GM12874 (cell line): ENCODE measurements around the gene ATRNL1.
A peak's percentile ranks its signal among the peaks of the same experiment; 100 is the strongest.

Source experiments
- CTCF ChIP-seq: IDR thresholded peaks from 2 replicates; pipeline ENCODE4 v1.5.1; 2011; ENCODE audit warnings: low read depth, mild to moderate bottlenecking, control low read depth, low read length, moderate library complexity; ENCODE audit not compliant: insufficient read depth

ATRNL1 gene

GRCh38 chr10:115321360-115321759 is 228.2 kb downstream of the ATRNL1 start:
- TF ChIP-seq CTCF, result no peak

GRCh38 chr10:115328331-115328730 is 235.2 kb downstream of the ATRNL1 start:
- TF ChIP-seq CTCF, result no peak

GRCh38 chr10:115335366-115335765 is 242.2 kb downstream of the ATRNL1 start:
- no peak for TF ChIP-seq CTCF

GRCh38 chr10:115355162-115355760 is 262.1 kb downstream of the ATRNL1 start:
- peak; percentile 51; the same call in 1 of the 2 replicates for TF ChIP-seq CTCF

DNA sequence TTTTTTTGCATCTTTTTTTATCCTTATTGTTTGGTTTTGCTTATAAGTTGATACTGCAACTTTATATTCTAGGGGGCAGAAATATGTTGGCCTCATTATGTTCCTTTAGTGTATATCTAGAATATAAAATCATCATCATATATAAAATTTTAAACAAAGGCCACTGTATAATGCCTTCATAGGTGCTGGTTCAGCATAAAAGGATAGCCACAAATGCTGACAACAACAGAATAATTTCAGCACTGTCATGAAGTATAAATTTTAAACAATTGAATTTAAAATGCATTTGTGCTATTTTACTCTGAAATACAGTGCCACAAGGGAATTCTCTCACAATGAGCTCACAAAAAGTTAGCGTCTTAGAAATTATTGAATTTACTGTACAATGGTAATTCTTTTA is 285.9 kb downstream of the ATRNL1 start:
- TF ChIP-seq CTCF, result no peak

- TF ChIP-seq CTCF, result no peak
Measured at GRCh38 chr10:115384665-115385064, 291.5 kb downstream of the ATRNL1 start.

- TF ChIP-seq CTCF, result no peak
Measured at GRCh38 chr10:115390607-115391006, 297.4 kb downstream of the ATRNL1 start.

DNA sequence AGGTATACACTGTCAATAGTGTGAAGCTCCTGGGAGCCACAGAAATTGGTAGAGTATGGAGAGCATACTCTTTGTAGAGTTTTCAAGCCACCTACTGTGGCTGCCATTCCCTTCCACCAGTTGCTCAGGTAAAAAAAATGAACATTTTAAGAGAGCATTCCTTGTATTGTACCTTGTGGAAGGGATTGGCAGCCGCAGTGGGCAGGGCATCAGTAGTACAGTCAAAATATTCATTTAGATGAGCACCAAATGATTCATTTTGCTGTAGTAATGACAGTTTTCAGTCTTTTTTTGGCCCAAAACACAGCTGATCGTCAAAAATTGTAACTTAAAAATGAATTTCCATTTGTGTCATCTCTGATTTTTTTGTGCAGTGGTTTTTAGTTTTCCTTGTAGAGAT is 304.9 kb downstream of the ATRNL1 start:
- no peak for TF ChIP-seq CTCF
